GM23338 (cell line): Measurements from ENCODE around the gene CAMTA1. TPM values are rescaled to one million over a fixed set of nuclear protein-coding genes. Genes with fewer than 3 reads are reported as not detected.

ENCODE experiments used
- ATAC-seq: fragments of 200-7000 bp; cut with Tn5 transposase; 3 replicates; pipeline ENCODE4 v1.9.1; 2020
- DNase-seq: peaks from one replicate; pipeline ENCODE4 v3.0.0-alpha.2; 2015; ENCODE audit warnings: low spot score
- H2AFZ ChIP-seq: fragments of 200-600 bp; sonication (generic); 2 replicates; pipeline ENCODE4 v1.8.0; 2016; ENCODE audit warnings: antibody characterized with exemption, mild to moderate bottlenecking, moderate library complexity
- H3F3A ChIP-seq: fragments of 200-600 bp; sonication (generic); replicated peaks from 2 replicates; pipeline ENCODE4 v1.8.0; 2017; ENCODE audit warnings: antibody characterized with exemption, mixed run types, low read depth
- H3K27ac ChIP-seq: fragments of 200-600 bp; sonication (generic); 2 replicates; pipeline ENCODE4 v1.6.1; 2016; ENCODE audit warnings: low read depth
- H3K27me3 ChIP-seq: fragments of 200-600 bp; sonication (generic); 2 replicates; pipeline ENCODE4 v1.8.0; 2016; ENCODE audit warnings: mild to moderate bottlenecking, mixed run types, moderate library complexity; ENCODE audit not compliant: insufficient read depth
- H3K36me3 ChIP-seq: fragments of 200-600 bp; sonication (generic); 2 replicates; pipeline ENCODE4 v1.8.0; 2016; ENCODE audit warnings: mild to moderate bottlenecking; ENCODE audit not compliant: insufficient read depth
- H3K4me1 ChIP-seq: fragments of 200-600 bp; sonication (generic); 2 replicates; pipeline ENCODE4 v1.8.0; 2016; ENCODE audit warnings: mild to moderate bottlenecking, moderate library complexity; ENCODE audit not compliant: insufficient read depth
- H3K4me2 ChIP-seq: fragments of 200-600 bp; sonication (generic); 2 replicates; pipeline ENCODE4 v1.7.1; 2017; ENCODE audit warnings: mixed run types
- H3K4me3 ChIP-seq: fragments of 200-600 bp; sonication (generic); 2 replicates; pipeline ENCODE4 v1.6.1; 2016; ENCODE audit warnings: mixed run types
- H3K79me2 ChIP-seq: fragments of 200-600 bp; sonication (generic); replicated peaks from 2 replicates; pipeline ENCODE4 v1.8.0; 2017; ENCODE audit warnings: mild to moderate bottlenecking; ENCODE audit not compliant: insufficient read depth
- H3K9me2 ChIP-seq: fragments of 200-600 bp; sonication (generic); 2 replicates; pipeline ENCODE4 v1.8.0; 2017; ENCODE audit not compliant: insufficient read depth
- H4K20me1 ChIP-seq: fragments of 200-600 bp; sonication (generic); replicated peaks from 2 replicates; pipeline ENCODE4 v1.8.0; 2017; ENCODE audit warnings: mild to moderate bottlenecking; ENCODE audit not compliant: insufficient read depth
- H3K27ac Mint-ChIP-seq: 2 replicates; pipeline ENCODE4 v1.8.0; 2020; ENCODE audit warnings: inconsistent platforms, mild to moderate bottlenecking, moderate library complexity, mixed read lengths
- H3K27me3 Mint-ChIP-seq: 3 replicates; pipeline ENCODE4 v1.8.0; 2022; ENCODE audit warnings: low read depth, mild to moderate bottlenecking, moderate library complexity, mixed read lengths, inconsistent platforms; ENCODE audit not compliant: insufficient read depth, poor library complexity
- H3K36me3 Mint-ChIP-seq: 3 replicates; pipeline ENCODE4 v1.8.0; 2021; ENCODE audit warnings: low read depth, mild to moderate bottlenecking, inconsistent platforms, moderate library complexity, mixed read lengths
- H3K4me1 Mint-ChIP-seq: 3 replicates; pipeline ENCODE4 v1.8.0; 2020; ENCODE audit warnings: mild to moderate bottlenecking, inconsistent platforms, mixed read lengths
- H3K4me3 Mint-ChIP-seq: 3 replicates; pipeline ENCODE4 v1.8.0; 2021; ENCODE audit warnings: moderate library complexity, mild to moderate bottlenecking, inconsistent platforms, mixed read lengths
- H3K9me3 Mint-ChIP-seq: 3 replicates; pipeline ENCODE4 v1.8.0; 2020; ENCODE audit warnings: moderate library complexity, mild to moderate bottlenecking, inconsistent platforms, mixed read lengths
- CREB1 ChIP-seq: fragments of 250-450 bp; sonication (Bioruptor Pico); IDR thresholded peaks from 2 replicates; pipeline ENCODE4 v1.5.0; 2020; ENCODE audit warnings: low read depth, mild to moderate bottlenecking, moderate library complexity
- ETS1 ChIP-seq: IDR thresholded peaks from 2 replicates; pipeline ENCODE4 v1.6.1; 2016; ENCODE audit warnings: antibody characterized with exemption
- EZH2phosphoT487 ChIP-seq: fragments of 200-600 bp; sonication (generic); IDR thresholded peaks from one replicate; pipeline ENCODE4 v1.8.1; 2018; ENCODE audit warnings: antibody characterized with exemption; ENCODE audit not compliant: unreplicated experiment
- JUNB ChIP-seq: IDR thresholded peaks from one replicate; pipeline ENCODE4 v1.6.1; 2016; ENCODE audit warnings: antibody characterized with exemption; ENCODE audit not compliant: unreplicated experiment
- NANOG ChIP-seq: IDR thresholded peaks from 2 replicates; pipeline ENCODE4 v1.6.1; 2016; ENCODE audit warnings: antibody characterized with exemption, borderline replicate concordance
- POLR2AphosphoS5 ChIP-seq: IDR thresholded peaks from 2 replicates; pipeline ENCODE4 v1.6.1; 2016; ENCODE audit warnings: antibody characterized with exemption, low read depth
- REST ChIP-seq: IDR thresholded peaks from one replicate; pipeline ENCODE4 v1.6.1; 2018; ENCODE audit warnings: antibody characterized with exemption; ENCODE audit not compliant: unreplicated experiment
- ZNF331 ChIP-seq: fragments of 250-450 bp; sonication (Bioruptor Pico); IDR thresholded peaks from 2 replicates; pipeline ENCODE4 v1.5.0; 2020; ENCODE audit warnings: low read depth, mild to moderate bottlenecking, moderate library complexity
- ZNF462 ChIP-seq: fragments of 250-450 bp; sonication (Bioruptor Pico); IDR thresholded peaks from 2 replicates; pipeline ENCODE4 v1.5.0; 2020; ENCODE audit warnings: mild to moderate bottlenecking, moderate library complexity
- polyA plus RNA-seq: library from polyadenylated mRNA; unstranded; fragments of >200 nt; fragmentation: Nextera tagmentation; extraction: Ambion mirVana; gene quantifications from 2 replicates; pipeline ENCODE4 v1.2.1, GENCODE V29; 2016
- total RNA-seq: library from RNA; depleted of rRNA; stranded (reverse); fragments of >200 nt; shearing (Covaris generic); gene quantifications from 2 replicates; pipeline ENCODE4 v1.2.3, GENCODE V29; 2014

Gene CAMTA1
- total and polyA plus RNA-seq, 2 experiments from 2014 or later: 115 to 519 TPM

GRCh38 chr1:7634546-7635240, 849.4 kb downstream of the CAMTA1 start:
- no peaks in the 10 kb centered on the region for H3K27me3 ChIP-seq
- H3K27ac ChIP-seq: no peak overlapping the region
- no peak overlapping the region for H2AFZ ChIP-seq
- Mint-ChIP-seq H3K4me1 (peaks cover 13% of the 10 kb centered on the region), H3K27me3 (peaks cover 14% of the 10 kb centered on the region), H3K27ac (0 out of 2 replicates have a peak overlapping the region, but pooled peaks have one; percentile 44), H3K36me3 (no peaks in the 10 kb centered on the region), H3K9me3 (no peaks in the 10 kb centered on the region), H3K4me3 (no peak overlapping the region)
- no peaks in the 10 kb centered on the region for H3K36me3 ChIP-seq
- DNase-seq (no peak), ATAC-seq (no peak)
- no peaks in the 10 kb centered on the region for H3K9me2 ChIP-seq
- no peak overlapping the region for H3K4me3 ChIP-seq
- H3K4me1 ChIP-seq: no peaks in the 10 kb centered on the region
- no peak overlapping the region for H3K4me2 ChIP-seq
- no peaks in the 10 kb centered on the region for H3F3A ChIP-seq
- no peak for TF ChIP-seq ZNF462 (CRISPR knock-in tag)
- H3K79me2 ChIP-seq: no peaks in the 10 kb centered on the region
- no peaks in the 10 kb centered on the region for H4K20me1 ChIP-seq

- Mint-ChIP-seq H3K27me3 (peaks cover 14% of the 10 kb centered on the region), H3K4me1 (peaks cover 18% of the 10 kb centered on the region), H3K36me3 (no peaks in the 10 kb centered on the region), H3K4me3 (no peak overlapping the region), H3K9me3 (no peaks in the 10 kb centered on the region), H3K27ac (no peak overlapping the region)
- Histone ChIP-seq H3K4me1 (no peaks in the 10 kb centered on the region), H2AFZ (no peak overlapping the region), H4K20me1 (no peaks in the 10 kb centered on the region), H3K4me3 (no peak overlapping the region), H3K4me2 (no peak overlapping the region), H3K9me2 (no peaks in the 10 kb centered on the region), H3K79me2 (no peaks in the 10 kb centered on the region), H3K27me3 (no peaks in the 10 kb centered on the region), H3F3A (no peaks in the 10 kb centered on the region), H3K36me3 (no peaks in the 10 kb centered on the region), H3K27ac (no peak overlapping the region)
- DNase-seq (no peak), ATAC-seq (no peak)
- TF ChIP-seq JUNB: no peak
- TF ChIP-seq NANOG: no peak
- TF ChIP-seq ZNF331 (CRISPR knock-in tag): no peak
- TF ChIP-seq ETS1: no peak
- no peak for TF ChIP-seq EZH2phosphoT487
- TF ChIP-seq CREB1: no peak
- TF ChIP-seq REST: no peak
- no peak for TF ChIP-seq POLR2AphosphoS5
Measured at GRCh38 chr1:7636795-7637526, 851.7 kb downstream of the CAMTA1 start.
